HG03571 (cell line): ENCODE data around the gene TARS3.
"Not testable (repeated sequence)": the region's sequence is repeated elsewhere in the genome, so short reads cannot be mapped to it uniquely, and the experiment has no call there.

Experiments
- ATAC-seq: cut with Tn5 transposase; IDR thresholded peaks from one replicate; pipeline ENCODE4 v1.9.1; 2021; ENCODE audit not compliant: unreplicated experiment

TARS3 gene

GRCh38 chr15:101657171-101657570 is 67.1 kb downstream of the TARS3 start:
- no peak for ATAC-seq

GRCh38 chr15:101654624-101655337 is 69.5 kb downstream of the TARS3 start:
- ATAC-seq: not testable (repeated sequence)

GRCh38 chr15:101654171-101654570 is 70.1 kb downstream of the TARS3 start:
- ATAC-seq: no peak

GRCh38 chr15:101652786-101653430 is 71.4 kb downstream of the TARS3 start:
- ATAC-seq: no peak

GRCh38 chr15:101652098-101652785 is 72.0 kb downstream of the TARS3 start, which contains the start of gene TM2D3:
Gene TM2D3 (minus strand): TSS chr15:101652381. CDS start chr15:101652361, 20 bp downstream.
- peak; percentile 91 for ATAC-seq

- peak; percentile 43 for ATAC-seq
Observed at GRCh38 chr15:101651554-101652097, 72.6 kb downstream of the TARS3 start.

- no peak for ATAC-seq
Observed at GRCh38 chr15:101650145-101650544, 74.1 kb downstream of the TARS3 start.

- no peak for ATAC-seq
Observed at GRCh38 chr15:101648356-101648755, 75.9 kb downstream of the TARS3 start.

GRCh38 chr15:101647251-101647650 is 77.0 kb downstream of the TARS3 start:
- ATAC-seq: no peak

- ATAC-seq: no peak
Observed at GRCh38 chr15:101646672-101647071, 77.6 kb downstream of the TARS3 start.

- ATAC-seq: no peak
Observed at GRCh38 chr15:101642361-101642760, 81.9 kb downstream of the TARS3 start.

GRCh38 chr15:101641894-101642293 is 82.4 kb downstream of the TARS3 start:
- no peak for ATAC-seq

GRCh38 chr15:101641129-101641764 is 83.0 kb downstream of the TARS3 start:
- no peak for ATAC-seq

GRCh38 chr15:101639667-101640066 is 84.6 kb downstream of the TARS3 start:
- ATAC-seq: no peak

GRCh38 chr15:101637919-101638318 is 86.4 kb downstream of the TARS3 start:
- no peak for ATAC-seq

GRCh38 chr15:101637516-101637915 is 86.8 kb downstream of the TARS3 start:
- ATAC-seq: no peak

GRCh38 chr15:101637038-101637437 is 87.2 kb downstream of the TARS3 start:
- no peak for ATAC-seq

- no peak for ATAC-seq
Observed at GRCh38 chr15:101635944-101636727, 88.1 kb downstream of the TARS3 start.

GRCh38 chr15:101633356-101633755 is 90.9 kb downstream of the TARS3 start:
- ATAC-seq: no peak

GRCh38 chr15:101626729-101627128 is 97.5 kb downstream of the TARS3 start:
- ATAC-seq: not testable (repeated sequence)
